ENCODE data around the gene C3AR1.
A peak's percentile ranks its signal among the peaks of the same experiment; 100 is the strongest.
"Not testable (repeated sequence)": the region's sequence is repeated elsewhere in the genome, so short reads cannot be mapped to it uniquely, and the experiment has no call there.

The C3AR1 gene

GRCh38 chr12:8057306-8057705 is 8.9 kb downstream of the C3AR1 start:
- no peak for DNase-seq

GRCh38 chr12:8054816-8055215 is 11.3 kb downstream of the C3AR1 start:
- DNase-seq, result no peak

- DNase-seq, result no peak
Measured at GRCh38 chr12:8052679-8053078, 13.5 kb downstream of the C3AR1 start.

GRCh38 chr12:8050600-8051250 is 15.4 kb downstream of the C3AR1 start:
- DNase-seq, result no peak

- DNase-seq, result no peak
Measured at GRCh38 chr12:8048906-8049305, 17.3 kb downstream of the C3AR1 start.

GRCh38 chr12:8047842-8048241 is 18.3 kb downstream of the C3AR1 start:
- no peak for DNase-seq

GRCh38 chr12:8045952-8046944 is 19.9 kb downstream of the C3AR1 start:
- peak; percentile 84 for DNase-seq

- DNase-seq, result no peak
Measured at GRCh38 chr12:8040791-8041190, 25.4 kb downstream of the C3AR1 start.

- peak; percentile 32 for DNase-seq
Measured at GRCh38 chr12:8038659-8039114, 27.5 kb downstream of the C3AR1 start.

GRCh38 chr12:8037947-8038346 is 28.2 kb downstream of the C3AR1 start:
- no peak for DNase-seq

GRCh38 chr12:8037046-8037663 is 29.0 kb downstream of the C3AR1 start:
- DNase-seq, result peak; percentile 16

GRCh38 chr12:8036346-8036745 is 29.8 kb downstream of the C3AR1 start:
- no peak for DNase-seq

GRCh38 chr12:8035440-8036010 is 30.6 kb downstream of the C3AR1 start:
- no peak for DNase-seq

GRCh38 chr12:8034802-8035201 is 31.4 kb downstream of the C3AR1 start:
- DNase-seq, result no peak

GRCh38 chr12:8033153-8034044 is 32.8 kb downstream of the C3AR1 start:
- DNase-seq, result peak; percentile 66

- peak; percentile 84 for DNase-seq
Measured at GRCh38 chr12:8032242-8033152, 33.7 kb downstream of the C3AR1 start, which contains the start of gene FOXJ2. Gene FOXJ2 (plus strand): TSS chr12:8032716. CDS start chr12:8039833, 7,117 bp downstream.

- peak; percentile 10 for DNase-seq
Measured at GRCh38 chr12:8031872-8032241, 34.3 kb downstream of the C3AR1 start.

- not testable (repeated sequence) for DNase-seq
Measured at GRCh38 chr12:8031017-8031416, 35.1 kb downstream of the C3AR1 start.

GRCh38 chr12:8030189-8030588 is 36.0 kb downstream of the C3AR1 start:
- DNase-seq, result no peak

GRCh38 chr12:8028267-8028666 is 37.9 kb downstream of the C3AR1 start:
- DNase-seq, result no peak

- DNase-seq, result no peak
Measured at GRCh38 chr12:8027856-8028255, 38.3 kb downstream of the C3AR1 start.
